Measurements from ENCODE around the gene CHST3. TPM values are rescaled to one million over a fixed set of nuclear protein-coding genes. Genes with fewer than 3 reads are reported as not detected.

CHST3 gene
- total and polyA plus RNA-seq, 8 donors, result 1.5 to 26.8 (median 10.8) TPM

DNA sequence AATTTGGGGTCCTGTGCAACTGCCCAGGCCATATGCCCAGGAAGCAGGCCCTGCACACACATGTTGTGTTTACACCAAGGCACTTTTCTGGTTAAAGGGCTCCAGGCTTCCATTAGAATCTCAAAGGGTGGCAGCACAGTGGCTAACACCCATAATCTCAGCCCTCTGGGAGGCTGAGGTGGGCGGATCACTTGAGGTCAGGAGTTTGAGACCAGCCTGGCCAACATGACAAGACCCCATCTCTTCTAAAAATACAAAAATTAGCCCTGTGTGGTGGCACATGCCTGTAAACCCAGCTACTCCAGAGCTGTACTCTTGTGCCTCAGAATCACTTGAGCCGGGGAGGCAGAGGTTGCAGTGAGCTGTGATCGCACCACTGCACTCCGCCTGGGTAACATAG, 70.6 kb downstream of the CHST3 start:
- Histone ChIP-seq H3K9me3 (no peaks in the 10 kb centered on the region), H3K27ac (no peak overlapping the region), H3K4me3 (no peak overlapping the region), H3K4me1 (peaks cover 7 to 35% (median 19%) of the 10 kb centered on the region in 4 donors), H3K36me3 (no peaks in the 10 kb centered on the region), H3K27me3 (no peaks in the 10 kb centered on the region)
- TF ChIP-seq POLR2AphosphoS5 (IDR thresholded peaks at IDR 0.05), result no peak
- intact Hi-C loops (cut with DNase I; ENCODE audit: low total_unique reads), result loop anchor here (5.0 kb wide), 1 partner anchor 82 kb away; no protein-coding TSS in a partner anchor
- WGBS, 5 donors, result 88 to 100% (median 97%) methylated on average over 4 of the region's 4 CpGs
- DNase-seq, result no peak

DNA sequence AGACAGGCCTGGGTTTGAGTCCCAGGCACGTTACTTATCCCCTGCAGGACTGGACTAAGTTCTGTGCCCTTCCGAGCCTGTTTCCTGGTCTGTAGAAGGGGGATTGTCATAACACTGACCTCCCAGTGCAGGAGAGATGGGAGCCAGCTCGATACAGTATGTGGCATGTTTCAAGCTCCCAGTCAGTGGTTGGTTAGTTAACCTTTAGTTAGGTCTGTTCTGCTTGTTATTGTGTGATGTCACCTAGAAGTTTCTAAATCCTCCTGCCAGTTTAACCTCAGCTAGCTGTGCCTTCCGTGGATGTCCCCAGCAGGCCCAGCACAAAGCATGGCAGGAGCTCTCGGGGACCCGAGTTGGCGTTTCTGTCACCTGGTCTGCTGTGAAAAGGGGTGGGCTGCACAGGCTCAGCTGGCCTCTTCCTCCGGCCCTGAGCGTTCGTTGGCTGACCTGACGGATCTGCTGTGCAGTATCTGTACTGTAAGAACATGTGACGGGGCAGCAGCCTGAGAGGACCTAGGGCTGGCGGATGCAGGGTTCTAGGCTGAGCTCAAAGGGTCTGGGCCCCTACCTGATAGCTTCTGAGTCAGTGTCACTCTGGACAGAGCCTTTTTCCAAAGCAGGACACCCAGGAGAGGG, 71.2 kb downstream of the CHST3 start:
- Histone ChIP-seq H3K4me1 (peaks cover 1 to 29% (median 13%) of the 10 kb centered on the region in 4 donors), H3K4me3 (no peak overlapping the region), H3K27me3 (no peaks in the 10 kb centered on the region), H3K36me3 (no peaks in the 10 kb centered on the region), H3K27ac (no peak overlapping the region), H3K9me3 (no peaks in the 10 kb centered on the region)
- DNase-seq, result no peak
- TF ChIP-seq, protein P1, sequence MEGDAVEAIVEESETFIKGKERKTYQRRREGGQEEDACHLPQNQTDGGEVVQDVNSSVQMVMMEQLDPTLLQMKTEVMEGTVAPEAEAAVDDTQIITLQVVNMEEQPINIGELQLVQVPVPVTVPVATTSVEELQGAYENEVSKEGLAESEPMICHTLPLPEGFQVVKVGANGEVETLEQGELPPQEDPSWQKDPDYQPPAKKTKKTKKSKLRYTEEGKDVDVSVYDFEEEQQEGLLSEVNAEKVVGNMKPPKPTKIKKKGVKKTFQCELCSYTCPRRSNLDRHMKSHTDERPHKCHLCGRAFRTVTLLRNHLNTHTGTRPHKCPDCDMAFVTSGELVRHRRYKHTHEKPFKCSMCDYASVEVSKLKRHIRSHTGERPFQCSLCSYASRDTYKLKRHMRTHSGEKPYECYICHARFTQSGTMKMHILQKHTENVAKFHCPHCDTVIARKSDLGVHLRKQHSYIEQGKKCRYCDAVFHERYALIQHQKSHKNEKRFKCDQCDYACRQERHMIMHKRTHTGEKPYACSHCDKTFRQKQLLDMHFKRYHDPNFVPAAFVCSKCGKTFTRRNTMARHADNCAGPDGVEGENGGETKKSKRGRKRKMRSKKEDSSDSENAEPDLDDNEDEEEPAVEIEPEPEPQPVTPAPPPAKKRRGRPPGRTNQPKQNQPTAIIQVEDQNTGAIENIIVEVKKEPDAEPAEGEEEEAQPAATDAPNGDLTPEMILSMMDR (IDR thresholded peaks at IDR 0.05), result no peak
- no peak for TF ChIP-seq POLR2AphosphoS5 (IDR thresholded peaks at IDR 0.05)
- TF ChIP-seq POLR2A (IDR thresholded peaks at IDR 0.05), result no peak
- no peak for TF ChIP-seq EP300 (IDR thresholded peaks at IDR 0.05)
- 78 to 90% (median 90%) methylated on average over 8 to 13 of the region's 13 CpGs for WGBS, 5 donors
- intact Hi-C loops (cut with DNase I; ENCODE audit: low total_unique reads), result loop anchor here (5.0 kb wide), 1 partner anchor 83 kb away; no protein-coding TSS in a partner anchor

DNA sequence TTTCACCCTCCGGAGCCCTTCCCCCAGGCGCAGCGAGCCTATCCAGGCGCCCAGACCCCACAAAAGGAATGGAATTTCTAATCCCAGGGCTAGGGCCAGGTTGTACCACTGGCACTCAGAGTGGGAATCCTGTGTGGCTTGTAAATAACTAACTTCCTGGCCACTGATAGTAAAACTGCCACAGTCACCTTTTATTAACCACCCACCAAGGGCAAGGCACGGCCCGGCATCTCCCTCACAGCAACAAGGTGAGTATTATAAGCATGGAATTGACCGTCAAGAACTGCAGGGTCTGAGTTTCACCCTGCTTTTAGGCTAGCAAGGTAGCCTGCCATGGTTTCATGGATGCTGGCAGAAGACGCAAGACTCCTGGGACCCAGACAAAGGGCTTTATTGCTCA, 73.1 kb downstream of the CHST3 start:
- H3K27ac ChIP-seq, result no peak overlapping the region
- intact Hi-C loops (cut with DNase I; ENCODE audit: low total_unique reads), result loop anchor here (5.0 kb wide), 1 partner anchor 85 kb away; no protein-coding TSS in a partner anchor
- TF ChIP-seq POLR2AphosphoS5 (IDR thresholded peaks at IDR 0.05), result no peak
- no peak for TF ChIP-seq EP300 (IDR thresholded peaks at IDR 0.05)
- TF ChIP-seq, protein P1 (IDR thresholded peaks at IDR 0.05), result no peak
- TF ChIP-seq POLR2A (IDR thresholded peaks at IDR 0.05), result no peak
- no peak overlapping the region for H3K4me3 ChIP-seq
- H3K36me3 ChIP-seq, result no peaks in the 10 kb centered on the region
- H3K9me3 ChIP-seq, result no peaks in the 10 kb centered on the region
- no peaks in the 10 kb centered on the region for H3K27me3 ChIP-seq
- WGBS, 5 donors, result 84 to 93% (median 88%) methylated on average over 8 of the region's 8 CpGs
- DNase-seq, result no peak
- peaks cover 0 to 12% (median 2%) of the 10 kb centered on the region in 4 donors for H3K4me1 ChIP-seq

DNA sequence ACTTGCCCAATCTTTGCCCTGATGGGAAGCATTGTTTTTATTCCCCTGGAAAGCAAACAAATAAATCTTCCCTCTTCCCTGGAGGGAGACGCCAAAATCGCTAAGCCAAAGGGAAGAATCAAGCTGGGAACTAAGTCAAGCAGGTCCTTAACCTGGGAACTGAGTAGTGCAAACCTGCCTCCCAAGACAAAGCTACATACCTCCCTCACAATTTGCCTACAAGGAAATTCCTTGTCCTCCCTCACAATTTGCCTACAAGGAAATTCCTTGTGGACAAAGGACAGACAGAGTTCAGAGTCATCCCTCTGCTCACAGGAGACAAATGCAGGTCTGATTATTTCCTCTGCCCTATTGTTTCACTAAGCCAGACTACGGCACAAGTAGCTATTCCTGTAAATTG, 73.6 kb downstream of the CHST3 start:
- 60 to 82% (median 76%) methylated on average over 3 of the region's 3 CpGs for WGBS, 5 donors
- intact Hi-C loops (cut with DNase I; ENCODE audit: low total_unique reads), result loop anchor here (5.0 kb wide), 1 partner anchor 86 kb away; no protein-coding TSS in a partner anchor
- Histone ChIP-seq H3K36me3 (no peaks in the 10 kb centered on the region), H3K9me3 (no peaks in the 10 kb centered on the region), H3K27ac (no peak overlapping the region), H3K27me3 (no peaks in the 10 kb centered on the region), H3K4me3 (no peak overlapping the region), H3K4me1 (peaks cover 0 to 12% (median 2%) of the 10 kb centered on the region in 4 donors)
- DNase-seq, result no peak
- TF ChIP-seq POLR2AphosphoS5 (IDR thresholded peaks at IDR 0.05) (no peak), EP300 (IDR thresholded peaks at IDR 0.05) (no peak), POLR2A (IDR thresholded peaks at IDR 0.05) (no peak)
- TF ChIP-seq, protein P1 (IDR thresholded peaks at IDR 0.05), result no peak

DNA sequence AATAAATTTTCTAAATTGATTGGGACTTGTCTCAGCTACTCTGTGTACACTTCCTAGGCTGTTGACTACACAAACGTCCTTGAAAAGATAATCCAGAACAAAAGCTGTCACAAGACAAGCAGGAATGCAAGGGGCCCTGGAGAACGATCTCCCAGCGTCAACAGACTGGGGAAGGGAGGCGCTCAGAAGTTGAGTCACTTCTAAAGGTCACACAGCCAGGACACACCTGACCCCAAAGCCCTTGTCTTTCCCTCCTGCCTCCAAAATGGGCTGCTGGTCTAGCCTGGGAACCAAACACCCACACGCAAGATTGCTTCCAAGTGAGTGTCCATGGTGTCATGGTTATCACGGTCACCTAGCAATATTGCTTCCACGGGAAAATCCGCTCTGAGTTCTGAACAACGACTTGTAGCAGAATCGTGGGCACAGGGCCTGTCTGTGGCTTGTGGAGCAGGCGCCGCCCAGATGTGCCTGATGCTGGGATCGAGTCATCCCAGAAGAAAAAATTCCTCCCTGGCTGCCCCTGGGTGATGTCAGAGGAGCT, 74.3 kb downstream of the CHST3 start:
- H3K27ac ChIP-seq, result no peak overlapping the region
- H3K9me3 ChIP-seq, result no peaks in the 10 kb centered on the region
- no peak overlapping the region for H3K4me3 ChIP-seq
- intact Hi-C loops (cut with DNase I; ENCODE audit: low total_unique reads), result loop anchor here (5.0 kb wide), 1 partner anchor 86 kb away; no protein-coding TSS in a partner anchor
- DNase-seq, result no peak
- H3K36me3 ChIP-seq, result no peaks in the 10 kb centered on the region
- H3K27me3 ChIP-seq, result no peaks in the 10 kb centered on the region
- peaks cover 0 to 12% (median 5%) of the 10 kb centered on the region in 4 donors for H3K4me1 ChIP-seq
- TF ChIP-seq POLR2AphosphoS5 (IDR thresholded peaks at IDR 0.05), result no peak
- no peak for TF ChIP-seq EP300 (IDR thresholded peaks at IDR 0.05)
- TF ChIP-seq, protein P1 (IDR thresholded peaks at IDR 0.05), result no peak
- no peak for TF ChIP-seq POLR2A (IDR thresholded peaks at IDR 0.05)
- WGBS, 5 donors, result 66 to 76% (median 75%) methylated on average over 13 of the region's 13 CpGs
